HS-5 (cell line): ENCODE results near the gene NMBR.
"Not testable (repeated sequence)": the region's sequence is repeated elsewhere in the genome, so short reads cannot be mapped to it uniquely, and the experiment has no call there.

Experiments
- DNase-seq: peaks from one replicate; pipeline ENCODE4 v3.0.0-alpha.2; 2012; ENCODE audit warnings: low read depth

NMBR gene

DNA sequence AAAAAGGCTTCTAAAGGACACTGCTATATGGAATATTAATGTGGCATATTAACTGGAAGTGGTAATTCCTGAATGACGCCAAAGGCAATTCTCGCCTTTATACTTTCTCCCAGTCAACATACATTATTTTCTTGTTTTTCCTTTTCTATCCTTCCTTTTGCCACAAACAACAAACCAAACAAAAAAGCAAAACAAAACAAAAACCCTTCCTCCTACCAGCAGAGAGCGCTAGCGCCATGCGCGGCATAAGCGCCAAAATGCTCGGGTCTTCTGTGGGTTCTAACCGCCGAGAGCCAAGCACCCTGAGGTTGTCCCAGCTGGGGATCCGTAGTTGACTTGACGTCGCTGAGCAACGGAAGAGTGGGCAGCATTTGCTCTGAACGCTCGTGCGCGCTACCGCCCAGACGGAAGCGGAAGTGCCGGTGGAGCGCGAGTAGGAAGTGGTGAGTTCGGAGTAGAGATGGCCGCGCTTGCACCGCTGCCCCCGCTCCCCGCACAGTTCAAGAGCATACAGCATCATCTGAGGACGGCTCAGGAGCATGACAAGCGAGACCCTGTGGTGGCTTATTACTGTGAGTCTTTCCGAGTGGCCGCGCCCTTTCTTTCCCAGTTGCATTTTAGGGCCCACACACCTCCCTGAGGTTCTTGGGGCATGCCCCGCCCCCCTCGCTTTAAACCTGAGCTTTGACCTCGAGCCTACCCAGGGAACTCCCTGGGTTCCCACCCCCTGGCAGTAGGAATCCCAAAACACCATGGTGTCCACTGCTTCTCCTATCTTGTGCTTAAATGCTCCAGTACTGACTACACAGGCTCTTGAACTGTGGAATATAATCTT, at the start of gene NMBR, which contains the start of gene VTA1:
TSS of gene NMBR (minus strand) at position 295 of the 835 bp plus-strand sequence. CDS start 58,464 bp downstream, outside the sequence.
TSS of gene VTA1 (plus strand) at position 436 of the 835 bp plus-strand sequence. CDS start at position 461, 25 bp downstream.
- peak; percentile 95 for DNase-seq

DNA sequence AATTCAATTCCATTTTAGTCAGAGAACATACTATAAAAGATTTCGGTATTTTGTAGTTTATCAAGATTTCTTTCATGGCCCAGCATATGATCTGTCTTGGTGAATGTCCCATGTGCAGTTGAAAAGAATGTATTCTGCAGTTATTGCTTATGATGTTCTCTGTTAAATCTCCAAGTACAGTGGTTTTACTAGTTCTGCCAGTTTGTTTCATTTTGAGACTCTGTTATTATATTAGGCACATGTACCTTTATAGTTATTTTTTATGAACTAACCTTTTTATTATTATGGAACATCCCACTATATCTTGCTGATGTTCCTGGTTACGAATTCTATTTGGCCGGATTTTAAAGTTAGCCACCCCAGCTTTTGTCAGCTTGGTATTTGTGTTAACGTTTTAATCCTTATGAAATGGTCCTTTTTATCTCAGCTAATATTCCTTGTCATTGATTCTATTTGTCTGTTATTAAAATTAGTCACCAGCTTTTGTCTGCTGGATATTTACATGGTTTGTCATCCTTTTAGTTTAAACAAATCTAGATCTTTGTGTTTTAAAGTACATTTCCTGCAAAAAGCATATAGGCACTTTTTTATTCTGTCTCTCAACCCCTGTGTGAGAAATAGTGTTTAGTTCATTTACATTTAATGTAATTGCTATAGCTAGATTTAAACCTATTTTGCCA, 49.1 kb upstream of the NMBR start:
- DNase-seq, result no peak

DNA sequence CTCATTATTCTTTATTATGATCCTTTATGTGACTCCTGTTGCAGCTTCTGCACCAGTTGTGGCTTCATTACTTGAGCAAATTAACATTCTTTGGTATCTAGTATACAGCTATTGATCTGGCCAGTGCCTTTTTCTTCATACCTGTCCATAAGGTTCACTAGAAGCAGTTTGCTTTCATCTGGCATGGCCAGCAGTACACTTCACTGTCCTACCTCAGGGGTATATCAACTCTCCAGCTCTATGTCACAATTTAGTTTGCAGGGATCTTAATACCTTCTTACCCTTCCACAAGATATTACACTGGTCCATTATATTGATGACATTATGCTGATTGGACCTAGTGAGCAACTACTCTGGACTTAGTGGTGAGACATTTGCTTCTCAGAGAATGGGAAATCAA, 46.7 kb upstream of the NMBR start:
- DNase-seq, result no peak

DNA sequence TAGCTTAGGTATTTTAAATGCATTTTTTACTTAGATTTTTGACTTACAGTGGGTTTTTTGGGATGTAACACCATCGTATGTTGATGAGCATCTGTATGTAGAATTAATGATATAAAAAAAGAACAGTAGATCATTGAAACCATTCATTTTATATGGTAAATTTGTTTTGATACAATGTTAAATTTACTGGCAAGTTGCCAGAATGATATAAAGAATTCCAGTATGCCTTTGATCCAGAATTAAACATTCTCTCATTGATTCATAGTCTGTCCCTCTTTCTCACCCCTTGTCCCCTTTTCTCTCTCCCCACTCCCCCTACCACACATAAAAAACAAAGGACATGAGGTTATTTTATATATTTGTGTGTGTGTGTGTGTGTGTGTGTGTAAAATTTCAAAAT, 45.4 kb upstream of the NMBR start:
- DNase-seq, result no peak

DNA sequence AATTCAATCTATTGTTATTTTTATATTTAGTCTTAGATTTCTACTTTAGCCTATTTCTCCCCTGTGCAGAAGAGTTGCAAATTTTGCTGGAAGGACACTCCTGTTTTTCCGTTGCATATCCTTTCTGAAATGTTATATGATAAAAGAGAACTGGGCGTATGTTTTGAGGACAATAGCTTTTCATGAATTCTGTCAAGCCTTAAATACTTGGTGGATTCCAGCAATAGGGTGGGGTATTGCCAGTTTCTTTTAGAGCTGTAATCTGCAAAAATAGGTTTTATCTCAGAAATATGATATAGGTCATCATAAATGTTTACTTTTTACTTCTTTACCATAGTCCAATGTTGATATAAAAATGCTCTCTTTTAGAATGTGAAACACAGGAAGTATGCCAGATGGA, 42.1 kb upstream of the NMBR start:
- DNase-seq, result no peak

DNA sequence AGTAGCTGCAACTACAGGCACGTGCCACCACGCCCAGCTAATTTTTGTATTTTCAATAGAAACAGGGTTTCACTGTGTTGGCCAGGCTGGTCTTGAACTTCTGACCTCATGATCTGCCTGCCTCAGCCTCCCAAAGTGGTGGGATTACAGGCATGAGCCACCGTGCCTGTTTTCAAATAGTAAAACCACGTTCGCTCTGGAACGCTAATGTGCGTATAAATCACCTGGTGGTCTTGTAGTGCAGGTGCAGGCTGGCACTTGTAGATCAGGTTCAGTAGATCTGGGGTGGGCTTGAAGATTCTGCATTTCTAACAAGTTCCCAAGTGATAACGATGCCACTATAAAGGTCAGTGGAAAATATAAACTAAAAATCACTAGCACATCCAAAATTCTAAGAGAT, 41.4 kb upstream of the NMBR start:
- DNase-seq, result not testable (repeated sequence)

DNA sequence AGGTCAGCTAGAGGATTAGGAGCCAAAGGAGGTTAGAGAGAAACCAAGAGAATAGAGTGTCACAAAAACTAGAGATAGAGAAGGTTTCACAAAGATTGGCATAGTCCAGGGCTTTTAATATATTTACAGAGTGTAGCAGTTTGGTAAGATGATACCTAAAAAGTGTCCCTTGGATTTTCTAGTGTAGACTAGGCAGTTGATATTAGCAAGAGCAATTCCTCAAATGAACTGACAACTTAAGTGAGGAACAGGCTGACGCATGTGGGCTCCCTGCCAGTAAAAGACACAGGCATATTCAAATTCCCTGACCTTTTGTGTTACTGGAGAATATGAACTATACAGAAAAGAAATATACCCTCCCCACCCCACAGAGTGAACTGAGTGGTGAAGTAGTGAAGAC, 40.3 kb upstream of the NMBR start:
- DNase-seq, result no peak

DNA sequence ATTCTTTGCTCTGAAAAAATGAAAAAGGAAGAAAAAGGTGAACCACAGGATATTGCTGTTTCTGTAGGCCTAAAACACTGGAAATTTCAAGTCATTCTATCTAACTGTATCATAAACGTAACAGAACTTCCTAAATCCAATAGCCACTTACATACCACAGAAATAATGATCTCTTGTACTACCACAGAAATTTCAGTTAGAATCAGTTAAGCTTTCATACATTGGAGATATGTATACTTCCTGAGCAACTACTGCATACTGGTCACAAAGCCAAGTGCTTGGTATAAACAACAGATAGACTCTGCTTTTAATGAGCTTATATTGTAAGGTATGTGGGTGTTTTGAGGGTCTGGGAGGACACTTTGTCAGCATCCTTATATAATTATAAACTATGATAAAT, 38.7 kb upstream of the NMBR start:
- no peak for DNase-seq

DNA sequence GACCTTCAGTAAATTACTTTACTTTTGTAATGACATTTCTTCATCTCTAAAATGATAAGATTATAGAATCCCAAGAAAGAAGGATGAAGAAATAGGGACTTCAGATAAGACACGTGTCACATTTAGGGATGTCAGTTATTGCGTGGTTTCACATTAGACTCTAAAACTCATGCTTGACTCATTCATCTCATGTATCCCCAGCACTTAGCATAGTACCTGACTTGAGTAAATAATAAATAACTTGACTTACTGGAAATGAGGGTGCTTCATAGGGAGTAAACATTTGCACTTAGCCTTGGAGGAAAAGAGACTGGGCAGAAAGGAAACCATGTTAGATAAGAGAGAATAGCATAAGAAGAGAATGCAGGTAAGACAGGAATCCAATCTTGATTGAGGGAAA, 37.4 kb upstream of the NMBR start:
- no peak for DNase-seq

DNA sequence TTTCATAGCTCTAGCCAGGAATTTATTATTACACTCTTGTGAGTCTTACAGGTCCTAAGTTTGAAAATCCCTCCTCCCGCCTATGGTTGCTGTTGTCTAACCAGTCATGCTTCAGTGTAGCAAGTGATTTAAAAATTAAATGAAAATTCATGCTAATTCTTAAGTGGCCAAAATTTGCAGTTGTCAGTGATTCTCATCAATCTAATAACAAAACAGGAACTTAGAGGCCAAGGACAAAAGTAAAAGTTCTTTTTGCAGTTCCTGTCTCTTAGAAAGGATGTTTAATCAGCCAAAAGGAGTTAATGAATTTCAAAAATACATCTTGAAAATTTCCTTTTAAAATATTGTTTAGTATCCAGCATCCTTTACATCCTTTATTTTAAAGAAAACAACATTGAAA, 36.4 kb upstream of the NMBR start:
- DNase-seq, result no peak

DNA sequence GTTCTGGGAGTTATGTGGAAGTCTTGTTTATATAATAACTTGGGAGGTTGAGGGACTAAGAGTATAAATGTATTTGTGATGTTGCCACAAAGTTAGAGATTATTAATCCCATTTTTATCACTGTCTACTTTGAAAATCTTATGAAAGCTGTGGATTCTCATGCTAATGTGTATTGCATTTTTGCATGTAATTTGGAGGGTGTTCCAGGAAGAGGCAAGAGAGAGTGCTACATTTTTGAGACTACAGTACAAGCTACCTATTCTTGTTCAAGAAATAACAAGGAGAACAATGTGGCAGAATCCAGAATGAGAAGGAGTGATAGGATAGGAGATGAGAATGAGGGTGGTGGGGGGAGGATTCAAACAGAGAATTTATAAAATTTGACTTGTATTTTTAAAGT, 35.1 kb upstream of the NMBR start:
- no peak for DNase-seq

DNA sequence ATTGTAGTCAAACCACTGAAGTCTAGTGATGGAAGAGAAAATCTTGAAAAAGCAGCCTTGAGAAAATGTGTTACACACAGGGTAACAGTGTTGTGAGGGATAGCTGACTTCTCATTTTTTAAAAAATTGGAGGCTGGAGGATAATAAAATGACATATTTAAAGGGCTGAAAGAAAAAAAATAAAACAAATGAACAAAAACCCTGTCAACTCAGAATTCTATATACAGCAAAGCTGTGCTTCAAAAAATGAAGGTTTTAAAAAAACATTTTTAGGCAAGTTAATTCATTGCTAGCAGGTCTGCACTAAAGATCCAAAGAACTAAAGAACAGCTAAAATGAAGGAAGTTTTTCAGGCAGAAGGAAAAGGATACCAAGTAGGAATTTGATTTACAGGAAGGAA, 31.2 kb upstream of the NMBR start:
- DNase-seq, result no peak

DNA sequence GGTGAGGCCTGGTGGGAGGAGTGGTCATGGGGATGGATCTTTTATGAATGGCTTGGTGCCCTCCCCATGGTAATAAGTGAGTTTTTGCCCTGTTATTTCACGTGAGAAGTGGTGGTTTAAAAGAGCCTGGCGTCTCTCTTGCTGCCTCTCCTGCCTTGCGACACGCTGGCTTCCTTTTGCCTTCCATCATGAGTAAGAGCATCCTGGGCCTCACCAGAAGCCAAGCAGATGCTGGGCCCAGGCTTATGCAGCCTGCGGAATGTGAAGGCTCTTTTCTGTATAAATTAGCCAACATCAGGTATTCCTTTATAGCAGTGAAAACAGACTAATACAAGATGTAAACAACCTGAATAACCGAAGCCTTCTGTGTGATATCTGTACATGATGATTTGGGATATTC, 27.8 kb upstream of the NMBR start:
- DNase-seq, result no peak

DNA sequence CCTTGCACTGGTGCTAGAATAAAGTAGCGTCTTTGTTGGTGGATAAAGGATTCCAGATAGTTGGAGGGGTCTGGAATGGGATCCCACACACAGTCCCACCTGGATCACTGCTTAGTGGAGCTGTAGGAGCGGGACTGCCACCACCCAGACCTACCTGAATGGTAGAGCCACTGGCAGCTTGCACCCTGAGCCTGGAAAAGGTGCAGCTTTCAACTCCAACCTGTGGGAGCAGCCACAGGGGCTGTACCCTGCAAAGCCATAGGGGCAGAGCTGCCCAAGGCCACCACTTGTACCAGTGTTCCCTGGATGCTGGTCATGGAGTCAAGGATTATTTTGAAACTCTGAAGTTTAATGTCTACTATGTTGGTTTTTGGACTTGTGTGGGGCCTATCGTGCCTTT, 27.1 kb upstream of the NMBR start:
- no peak for DNase-seq

DNA sequence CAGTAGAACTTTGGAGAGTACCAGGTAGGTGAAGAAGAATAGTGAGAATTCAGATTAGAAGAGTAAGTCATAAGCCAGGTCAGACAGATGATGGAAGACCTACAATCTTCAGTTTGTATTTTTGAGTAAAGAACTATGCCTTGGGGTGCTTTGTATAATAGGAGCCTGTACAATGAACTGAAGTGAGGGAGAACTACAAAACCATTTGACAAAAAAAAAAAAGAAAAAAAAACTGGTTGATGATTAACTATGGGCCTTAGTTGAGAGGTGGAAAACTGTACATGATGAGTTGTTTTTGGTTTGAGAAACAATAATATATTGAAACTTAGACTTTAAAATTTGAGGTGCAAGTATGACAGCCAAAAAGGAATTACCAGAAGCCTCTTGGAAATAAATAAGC, 25.8 kb upstream of the NMBR start:
- no peak for DNase-seq

DNA sequence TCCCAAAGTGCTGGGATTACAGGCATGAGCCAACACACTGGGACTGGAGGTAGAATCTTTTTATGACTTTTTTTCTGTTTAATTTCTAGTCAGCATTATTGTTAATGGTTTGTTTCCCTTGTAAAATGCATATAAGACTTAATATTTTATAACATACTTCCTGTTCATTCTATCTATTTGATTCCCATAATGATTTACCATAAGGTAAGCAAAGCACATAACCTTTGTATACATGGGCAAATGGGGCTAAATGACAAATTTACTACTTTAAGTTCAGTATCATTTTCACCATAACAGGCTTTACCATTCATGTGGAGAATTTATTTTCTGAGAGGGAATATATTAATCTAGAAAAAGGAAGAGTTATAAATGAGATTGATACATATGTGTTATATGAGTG, 24.4 kb upstream of the NMBR start:
- no peak for DNase-seq

DNA sequence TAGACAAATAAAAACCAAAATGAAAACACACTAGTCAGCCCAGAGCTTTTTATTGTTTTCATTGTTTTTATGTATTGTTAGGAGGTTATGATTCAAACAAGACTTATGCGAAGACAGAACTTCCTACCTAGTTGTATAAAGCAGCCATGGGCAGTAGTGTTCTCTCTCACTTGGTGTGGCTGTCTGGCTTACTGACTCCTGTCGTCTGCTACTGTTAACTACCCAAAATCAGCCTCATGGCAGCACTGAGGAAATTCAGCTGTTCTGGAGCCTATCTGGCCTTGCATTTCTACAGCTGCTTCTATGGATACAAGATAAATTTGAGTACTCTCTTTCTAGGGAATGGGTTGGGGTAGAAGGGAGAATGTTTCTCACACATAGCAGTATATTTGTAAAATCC, 20.6 kb upstream of the NMBR start:
- DNase-seq, result no peak

DNA sequence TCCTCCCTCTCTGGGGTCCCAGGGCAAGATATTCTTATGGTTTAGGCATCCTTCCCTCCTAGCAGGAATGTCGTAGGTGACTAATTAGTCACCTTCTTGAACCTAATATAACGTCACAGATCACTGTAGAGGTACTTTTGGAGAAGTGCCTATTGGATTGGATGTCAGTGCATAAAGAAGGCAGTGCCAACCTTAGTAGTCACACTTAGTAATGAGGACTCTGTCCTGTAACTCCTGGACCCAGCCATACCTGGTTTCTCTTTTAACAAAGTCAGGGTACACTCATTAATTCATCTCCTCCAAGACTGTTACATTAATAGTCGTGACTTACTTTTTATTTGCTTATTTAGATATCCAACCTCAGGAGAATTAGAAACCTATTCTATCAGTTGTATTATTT, 20.1 kb upstream of the NMBR start:
- no peak for DNase-seq

DNA sequence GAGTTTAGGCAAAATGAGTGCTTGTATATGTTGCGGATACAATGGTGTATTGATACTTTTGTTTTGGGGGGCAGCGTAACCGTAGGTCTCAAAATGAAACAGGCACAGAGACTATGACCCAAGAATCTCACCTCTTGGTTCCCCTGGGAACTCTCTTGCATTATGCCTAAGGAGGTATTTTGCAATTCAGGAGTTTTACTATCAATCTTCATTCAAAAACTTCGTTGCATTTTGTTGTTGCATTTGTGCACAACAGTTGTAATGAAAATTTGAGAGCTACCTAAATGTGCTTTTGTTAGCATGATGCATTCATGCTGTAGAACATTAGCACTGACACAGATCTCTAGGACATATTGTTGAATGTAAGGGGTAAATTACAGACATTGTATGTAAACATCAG, 18.3 kb upstream of the NMBR start:
- no peak for DNase-seq

DNA sequence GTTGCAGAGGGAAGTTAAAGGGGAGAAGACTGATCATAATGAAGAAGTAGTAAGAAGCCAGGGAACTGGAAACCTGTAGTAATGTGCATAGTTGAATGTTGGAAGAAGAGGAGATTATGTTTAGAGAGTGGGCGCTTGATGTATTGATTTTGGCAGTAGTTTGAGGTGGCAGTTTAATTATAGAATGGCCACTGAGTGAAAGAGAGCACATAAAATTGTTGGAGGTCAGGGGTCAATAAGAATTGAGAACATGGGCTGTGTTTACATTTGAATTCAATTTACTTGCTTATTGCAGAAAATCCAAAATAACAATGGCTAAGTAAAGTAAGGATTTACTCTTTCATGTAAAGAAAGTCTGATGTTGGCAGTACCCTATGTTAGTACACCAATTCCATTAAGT, 15.9 kb upstream of the NMBR start:
- DNase-seq, result no peak

DNA sequence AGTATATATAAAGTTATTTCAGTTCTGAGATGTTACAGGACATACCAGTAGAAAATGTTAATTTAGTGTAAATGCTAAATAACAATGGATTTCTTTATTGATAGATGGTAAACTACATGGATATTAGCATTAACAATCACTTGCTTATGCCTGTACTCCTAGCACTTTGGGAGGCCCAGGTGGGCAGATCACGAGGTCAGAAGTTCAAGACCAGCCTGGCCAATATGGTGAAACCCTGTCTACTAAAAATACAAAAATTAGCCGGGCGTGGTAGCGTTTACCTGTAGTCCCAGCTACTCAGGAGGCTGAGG, 9.8 kb upstream of the NMBR start:
- DNase-seq, result not testable (repeated sequence)

DNA sequence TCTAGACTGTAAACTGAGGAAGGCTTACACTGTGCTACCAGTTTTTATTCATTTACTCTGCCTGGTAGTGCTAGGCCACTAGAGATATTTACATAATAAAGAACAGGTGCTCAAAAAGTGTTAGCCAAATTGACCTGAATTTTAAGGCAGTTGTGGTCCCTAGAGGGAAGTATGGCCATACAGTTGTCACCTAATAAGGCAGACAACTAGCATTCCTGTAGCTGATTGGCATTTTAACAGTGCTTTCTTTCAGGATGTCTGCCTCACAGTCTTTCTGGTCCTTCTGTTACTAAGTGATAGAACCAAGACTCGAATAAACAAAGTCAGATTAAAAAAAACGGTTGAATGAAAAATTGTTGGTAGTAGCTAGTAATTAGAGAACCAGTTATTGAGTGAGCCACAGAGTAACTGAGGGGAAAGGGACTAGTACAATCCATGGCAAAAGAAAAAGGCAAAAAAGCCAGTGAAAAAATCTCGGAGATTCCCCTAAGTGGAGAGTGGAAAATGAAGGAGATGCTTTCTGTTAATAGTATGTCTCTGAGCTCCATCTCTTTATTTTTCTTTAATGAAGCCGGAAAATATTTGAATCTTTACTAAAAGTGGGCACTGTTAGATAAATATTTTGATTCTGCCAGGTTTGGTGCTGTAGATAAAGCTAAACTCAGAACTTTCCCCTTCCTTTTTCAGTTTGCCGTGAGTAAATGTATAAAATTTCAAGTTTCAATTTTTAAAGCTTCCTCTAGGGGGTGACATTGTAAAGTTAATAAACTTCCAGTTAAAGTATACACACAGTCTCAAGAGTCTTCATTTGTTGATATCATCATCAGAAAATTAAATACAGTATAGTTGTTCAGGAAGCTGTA, 9.2 kb upstream of the NMBR start:
- no peak for DNase-seq

DNA sequence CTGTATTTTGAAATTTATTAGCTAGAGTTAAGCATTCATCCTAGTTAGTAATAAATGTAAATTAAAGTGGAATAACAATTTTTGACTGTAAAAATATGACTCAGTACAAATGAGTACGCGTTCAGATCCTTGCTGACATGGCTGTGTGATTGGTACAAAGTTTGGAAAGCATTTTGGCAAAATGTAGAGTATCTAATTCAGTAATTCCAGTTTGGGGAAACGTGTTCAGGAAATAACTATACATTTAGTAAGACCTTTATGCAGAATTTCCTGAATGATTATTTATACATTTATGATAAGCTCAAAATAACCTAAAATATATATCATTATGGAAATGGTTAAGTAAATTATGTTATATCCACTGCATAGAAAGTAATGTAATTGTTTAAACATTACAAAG, 8.2 kb upstream of the NMBR start:
- DNase-seq, result no peak
